Erythroblast (primary cell): ENCODE measurements around the gene MCM9.

Source experiments
- GATA1 ChIP-seq: IDR thresholded peaks from 2 replicates; pipeline ENCODE4 v1.6.1; 2011; ENCODE audit warnings: low read depth, mild to moderate bottlenecking, control low read depth, low read length, moderate library complexity
- POLR2A ChIP-seq: IDR thresholded peaks from 2 replicates; pipeline ENCODE4 v1.6.1; 2011; ENCODE audit warnings: mild to moderate bottlenecking, low read length

GRCh38 chr6:118899948-118900347 lies 35.0 kb downstream of the MCM9 start:
- TF ChIP-seq POLR2A = no peak
- no peak for TF ChIP-seq GATA1
